GM12875 (cell line): ENCODE results near the gene TPST1.

Experiments used
- H3K4me3 ChIP-seq: one replicate; pipeline ENCODE4 v1.5.1; 2011; ENCODE audit warnings: low read depth, low read length, control low read depth
- CTCF ChIP-seq: IDR thresholded peaks from 2 replicates; pipeline ENCODE4 v1.5.1; 2011; ENCODE audit warnings: low read depth, mild to moderate bottlenecking, control low read depth, inconsistent platforms, low read length, moderate library complexity, borderline replicate concordance; ENCODE audit not compliant: insufficient read depth

Gene TPST1

GRCh38 chr7:66257481-66257880, 52.3 kb downstream of the TPST1 start:
- TF ChIP-seq CTCF, result no peak

GRCh38 chr7:66258409-66258808, 53.3 kb downstream of the TPST1 start:
- TF ChIP-seq CTCF, result no peak
- H3K4me3 ChIP-seq, result no peak overlapping the region

More at GRCh38 chr7:66257481-66257880, 52.3 kb downstream of the TPST1 start:
- no peak overlapping the region for H3K4me3 ChIP-seq

- H3K4me3 ChIP-seq, result no peak overlapping the region
- TF ChIP-seq CTCF, result no peak
These were observed 56.8 kb downstream of the TPST1 start for GRCh38 chr7:66261941-66262340.

- TF ChIP-seq CTCF, result no peak
These were observed 58.8 kb downstream of the TPST1 start for GRCh38 chr7:66263936-66264335.

GRCh38 chr7:66265566-66265965, 60.4 kb downstream of the TPST1 start:
- no peak overlapping the region for H3K4me3 ChIP-seq
- no peak for TF ChIP-seq CTCF

More at GRCh38 chr7:66263936-66264335, 58.8 kb downstream of the TPST1 start:
- no peak overlapping the region for H3K4me3 ChIP-seq

GRCh38 chr7:66267249-66267648, 62.1 kb downstream of the TPST1 start:
- TF ChIP-seq CTCF, result no peak
- no peak overlapping the region for H3K4me3 ChIP-seq

- H3K4me3 ChIP-seq, result no peak overlapping the region
- TF ChIP-seq CTCF, result no peak
These were observed 64.8 kb downstream of the TPST1 start for GRCh38 chr7:66269978-66270377.
